Raji (cell line): Measurements from ENCODE around the gene GCK.

Experiments used
- POLR2A ChIP-seq: IDR thresholded peaks from 2 replicates; pipeline ENCODE4 v1.6.1; 2011; ENCODE audit warnings: low read depth, low read length, control low read depth; ENCODE audit not compliant: insufficient read depth

GCK gene

GRCh38 chr7:44107961-44108767 lies 81.1 kb downstream of the GCK start:
- no peak for TF ChIP-seq POLR2A

- no peak for TF ChIP-seq POLR2A
Observed at GRCh38 chr7:44107116-44107960, 81.9 kb downstream of the GCK start.

- TF ChIP-seq POLR2A: no peak
Observed at GRCh38 chr7:44106311-44107065, 82.8 kb downstream of the GCK start.

- TF ChIP-seq POLR2A: no peak
Observed at GRCh38 chr7:44105832-44106231, 83.4 kb downstream of the GCK start.

- TF ChIP-seq POLR2A: no peak
Observed at GRCh38 chr7:44104860-44105771, 84.1 kb downstream of the GCK start.

- no peak for TF ChIP-seq POLR2A
Observed at GRCh38 chr7:44103923-44104859, 85.0 kb downstream of the GCK start, which contains the start of gene AEBP1. TSS of gene AEBP1 (plus strand) at chr7:44104345. CDS start at chr7:44104666, 321 bp downstream.

- TF ChIP-seq POLR2A: no peak
Observed at GRCh38 chr7:44103566-44103922, 85.7 kb downstream of the GCK start.

GRCh38 chr7:44102846-44103565 lies 86.2 kb downstream of the GCK start:
- no peak for TF ChIP-seq POLR2A

GRCh38 chr7:44101966-44102845 lies 87.0 kb downstream of the GCK start:
- TF ChIP-seq POLR2A: no peak

GRCh38 chr7:44101303-44101965 lies 87.8 kb downstream of the GCK start:
- no peak for TF ChIP-seq POLR2A
